ENCODE data around the gene FBXO46. TPM values are rescaled to one million over a fixed set of nuclear protein-coding genes. Genes with fewer than 3 reads are reported as not detected.
"Not testable (repeated sequence)": the region's sequence is repeated elsewhere in the genome, so short reads cannot be mapped to it uniquely, and the experiment has no call there.

The FBXO46 gene
- polyA plus RNA-seq, 5 donors = 10.2 to 22.1 (median 17.6) TPM

DNA sequence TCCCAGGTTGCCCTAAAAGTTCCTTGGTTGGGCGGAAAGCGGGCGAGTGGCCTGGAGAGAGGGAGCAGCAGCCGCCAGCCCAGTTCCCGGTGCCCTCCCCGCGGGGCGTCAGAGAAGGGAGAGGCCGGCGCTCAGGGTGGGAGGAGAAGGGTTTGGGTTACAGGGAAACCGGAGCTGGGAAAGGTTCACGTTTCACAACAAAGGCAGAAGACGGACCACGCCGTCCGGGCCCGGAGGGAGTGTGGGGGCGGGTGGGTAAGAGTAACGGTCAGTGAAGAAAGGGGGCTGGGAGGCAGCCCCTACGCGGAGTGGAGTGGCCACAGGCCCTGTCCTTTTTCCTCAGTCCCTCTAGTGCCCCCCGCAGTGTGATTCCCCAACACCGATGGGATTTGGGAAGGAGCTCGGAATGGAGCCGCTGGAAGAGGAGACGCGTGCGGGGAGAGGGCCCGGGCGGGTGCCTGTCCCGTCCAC lies 36.7 kb upstream of the FBXO46 start:
- DNase-seq = peak; percentile 82 to 85

DNA sequence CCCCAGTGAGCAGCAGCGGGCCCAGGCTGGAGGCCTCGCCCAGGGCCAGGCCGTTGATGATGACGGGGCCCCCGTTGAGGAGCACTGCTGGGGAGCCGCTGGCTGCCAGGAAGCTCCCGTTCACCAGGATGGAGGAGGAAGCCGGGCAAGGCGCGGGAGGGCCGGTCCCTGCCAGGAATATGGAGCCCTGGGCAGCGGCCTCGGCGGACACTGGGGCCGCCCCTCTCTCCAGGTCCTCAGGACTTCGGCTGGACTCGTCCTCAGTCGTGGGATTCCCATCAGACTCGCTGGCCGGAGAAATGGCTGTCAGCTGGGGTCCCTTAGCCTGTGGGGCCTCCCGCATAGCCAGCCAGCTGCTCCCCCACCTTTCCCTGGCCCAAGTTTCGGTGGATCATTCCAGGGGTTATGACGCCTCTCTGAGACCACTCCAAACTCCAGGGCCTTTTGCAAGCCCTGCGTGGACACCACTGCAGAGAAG lies 36.2 kb upstream of the FBXO46 start:
- peak in 1 of 2 donors; percentile 69 for DNase-seq

DNA sequence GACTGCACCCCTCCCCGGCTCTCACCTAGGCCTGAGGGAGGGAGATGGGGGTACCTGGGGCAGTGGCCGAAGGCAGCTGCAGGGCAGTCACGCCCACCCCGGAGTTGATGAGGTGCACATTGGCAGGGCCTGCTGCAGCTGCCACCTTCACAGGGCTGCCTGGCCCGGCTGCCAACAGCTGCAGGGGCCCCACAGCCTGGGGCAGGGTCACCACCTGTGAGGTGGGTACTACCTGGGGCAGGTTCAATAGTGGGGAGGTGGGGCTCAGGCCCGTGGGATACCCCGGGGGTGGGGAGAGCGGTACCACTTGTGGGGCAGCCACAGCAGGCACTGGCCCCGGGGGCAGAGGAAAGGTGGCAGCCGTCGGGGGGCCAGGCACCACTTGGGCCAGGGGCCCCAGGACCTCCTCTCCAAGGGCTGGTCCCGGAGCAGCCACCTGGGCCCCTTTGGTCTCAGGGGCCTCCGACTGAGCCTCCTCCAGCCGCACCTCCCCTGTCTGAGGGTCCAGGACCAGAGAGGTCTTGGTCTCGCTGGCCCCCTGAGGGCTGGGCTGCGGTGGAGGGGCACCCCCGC lies 35.7 kb upstream of the FBXO46 start:
- DNase-seq = no peak

DNA sequence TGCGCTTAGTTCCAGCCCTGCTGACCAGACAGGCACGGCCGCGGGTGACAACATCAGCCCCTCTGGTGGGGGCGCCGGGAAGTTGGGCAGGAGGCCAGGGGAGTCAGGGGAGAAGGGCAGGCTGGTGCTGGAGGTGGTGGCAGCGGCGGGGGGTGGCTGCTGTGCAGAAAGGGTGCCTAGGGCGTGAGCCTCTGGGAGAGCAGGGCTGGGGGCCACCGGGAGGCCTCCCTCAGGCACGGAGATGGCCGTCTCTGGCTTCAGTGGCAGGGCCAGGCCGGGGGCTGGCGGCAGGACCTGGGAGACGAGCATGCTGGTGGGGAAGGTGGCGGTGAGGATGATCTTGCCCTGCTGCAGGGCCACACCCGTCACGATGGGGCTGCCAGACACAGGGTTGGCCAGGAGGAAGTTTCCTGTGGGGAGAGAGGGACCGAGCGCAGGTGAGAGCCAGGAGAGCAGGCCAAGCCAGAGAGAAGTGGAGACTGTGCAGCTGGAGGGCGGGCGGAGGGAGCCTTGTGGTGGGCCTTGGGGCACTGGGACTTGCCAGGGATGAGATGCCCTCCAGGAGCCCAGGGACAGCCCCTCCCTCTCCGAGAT lies 35.1 kb upstream of the FBXO46 start:
- DNase-seq = no peak

DNA sequence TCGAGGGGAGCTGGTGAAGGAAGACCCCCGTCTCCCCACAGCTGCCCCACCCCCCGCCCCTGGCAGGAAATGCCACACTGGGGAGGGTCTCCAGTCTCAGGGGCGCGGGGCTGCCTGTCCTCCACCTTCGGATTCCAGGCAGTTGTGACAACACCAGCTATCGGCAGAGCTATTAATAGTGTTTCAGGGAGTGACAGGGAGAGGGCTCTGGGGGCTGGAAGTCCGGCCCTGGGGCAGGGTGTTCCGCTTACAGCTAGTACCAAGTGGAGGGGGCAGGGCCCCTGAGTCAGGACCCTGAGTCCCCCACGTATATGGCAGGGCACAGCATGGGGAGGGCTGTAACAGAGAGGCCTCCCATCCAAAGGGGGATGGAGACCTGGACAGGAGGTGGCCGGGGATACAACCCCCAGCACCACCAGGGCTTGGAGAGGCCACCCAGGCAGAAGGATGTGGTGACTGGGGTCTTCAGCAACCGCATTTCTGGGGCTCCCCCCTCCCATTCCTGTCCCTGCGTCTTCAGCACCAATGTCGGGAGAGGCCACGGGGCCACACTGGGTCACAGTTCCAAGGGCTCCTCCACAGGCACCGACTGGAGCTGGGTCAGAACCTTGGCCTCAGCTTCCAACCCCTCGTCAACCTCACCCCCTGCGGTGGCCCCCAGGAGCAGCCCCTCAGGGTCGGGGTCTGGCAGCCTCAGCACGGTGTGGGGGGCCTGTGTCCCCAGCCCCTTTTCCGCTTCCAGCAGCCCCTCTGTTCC lies 34.4 kb upstream of the FBXO46 start:
- no peak for DNase-seq

DNA sequence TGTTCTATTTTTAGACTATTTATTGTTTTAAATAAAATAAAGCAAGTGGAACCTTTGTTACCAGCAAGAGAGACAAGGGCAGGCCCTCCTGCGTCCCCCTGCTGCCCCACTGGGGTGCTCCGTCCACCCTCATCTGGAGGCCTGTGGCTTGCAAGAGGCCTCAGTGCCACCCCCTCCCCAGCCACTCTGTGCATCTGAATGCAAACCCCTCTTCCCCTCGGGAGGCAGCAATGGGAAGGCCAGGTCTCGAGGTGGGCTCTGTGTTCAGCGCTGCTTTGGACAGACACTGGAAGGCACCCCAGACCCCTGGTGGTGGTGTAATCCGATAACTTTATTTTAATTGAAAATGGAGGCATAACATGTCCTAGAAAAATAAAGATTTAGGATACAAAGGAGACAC lies 33.8 kb upstream of the FBXO46 start:
- DNase-seq = no peak

DNA sequence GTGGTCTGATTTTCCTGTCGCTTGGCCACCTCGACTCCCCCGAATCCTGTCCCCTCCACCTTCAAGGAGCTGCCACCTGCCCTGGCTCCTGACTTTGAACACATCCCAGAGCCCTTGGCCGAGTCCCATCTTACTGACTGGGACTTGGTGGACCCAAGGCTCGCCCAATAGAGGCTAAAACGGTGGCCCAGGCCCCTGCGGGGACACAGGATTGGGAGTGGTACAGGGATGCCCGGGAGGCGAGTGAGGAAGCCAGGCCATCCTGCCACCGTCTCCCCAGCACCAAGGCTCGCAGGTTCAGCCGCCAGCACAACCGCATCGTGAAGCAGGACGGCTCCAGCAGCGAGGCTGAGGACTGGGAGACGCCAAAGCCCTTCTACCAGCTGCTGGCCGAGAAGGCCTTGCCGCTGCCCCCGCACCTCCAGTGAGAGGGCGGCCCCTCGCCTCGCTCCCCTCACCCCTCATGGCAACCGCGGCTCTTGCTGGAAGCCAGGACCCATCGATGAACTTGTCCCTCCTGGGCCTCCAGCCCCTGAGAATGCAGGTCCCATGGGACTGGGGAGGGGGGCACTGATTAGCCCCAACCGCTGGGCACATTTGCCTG lies 33.1 kb upstream of the FBXO46 start:
- no peak for DNase-seq

DNA sequence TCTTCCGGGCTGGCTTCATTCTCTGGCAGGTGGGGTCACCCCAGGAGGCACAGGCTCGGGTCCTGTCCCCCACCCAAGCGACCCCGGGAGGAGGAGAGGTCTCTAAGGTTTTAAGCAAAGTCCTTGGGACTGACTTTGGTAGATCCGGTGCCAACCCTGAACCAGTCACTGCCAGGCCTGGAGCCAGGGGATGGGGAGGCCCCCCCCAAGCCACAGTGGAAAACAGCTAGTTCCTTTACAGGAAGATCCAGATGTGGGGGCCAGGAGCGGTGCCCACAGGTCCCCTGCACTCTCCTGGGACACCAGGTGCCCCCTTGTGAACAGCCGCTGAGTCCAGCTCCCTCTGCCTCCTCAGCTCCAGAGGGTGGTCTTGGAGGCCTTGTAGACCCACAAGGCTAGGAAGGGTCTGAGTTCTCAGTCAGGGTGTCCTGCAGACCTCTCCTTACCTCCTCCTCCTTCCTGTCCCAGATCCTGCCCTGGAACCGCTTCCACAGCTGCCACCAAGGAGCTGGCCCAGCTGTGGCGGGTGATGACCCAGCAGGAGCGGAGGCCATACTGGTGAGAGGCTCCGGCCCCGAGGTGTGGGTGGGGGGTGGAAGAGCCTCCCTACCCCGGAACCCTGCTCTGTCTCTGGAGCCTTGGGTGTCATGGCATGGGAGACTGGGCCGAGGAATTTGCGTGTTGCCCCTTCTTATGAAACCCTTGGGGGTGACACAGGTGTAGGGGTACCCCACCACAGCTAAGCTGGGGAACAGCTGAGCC lies 32.4 kb upstream of the FBXO46 start:
- DNase-seq = no peak

DNA sequence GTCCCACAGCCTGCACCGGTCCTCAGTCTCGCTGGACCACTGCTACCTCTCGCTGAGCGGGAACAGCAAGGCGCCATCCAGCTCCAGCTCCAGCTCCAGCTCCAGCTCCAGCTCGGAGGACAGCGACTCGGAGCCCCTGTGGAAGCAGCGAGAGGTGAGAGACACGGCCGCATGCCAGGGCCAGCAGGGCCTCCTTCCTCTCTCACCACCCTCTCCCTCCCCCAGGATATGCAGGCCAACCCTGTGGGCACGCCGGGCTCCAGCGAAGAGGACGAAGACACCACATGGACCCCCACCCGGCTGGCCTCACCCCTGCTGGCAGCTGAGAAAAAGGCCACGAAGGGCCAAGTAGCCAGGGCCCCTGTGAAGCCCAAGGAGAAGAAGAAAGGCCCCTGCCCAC lies 31.0 kb upstream of the FBXO46 start:
- DNase-seq = no peak

DNA sequence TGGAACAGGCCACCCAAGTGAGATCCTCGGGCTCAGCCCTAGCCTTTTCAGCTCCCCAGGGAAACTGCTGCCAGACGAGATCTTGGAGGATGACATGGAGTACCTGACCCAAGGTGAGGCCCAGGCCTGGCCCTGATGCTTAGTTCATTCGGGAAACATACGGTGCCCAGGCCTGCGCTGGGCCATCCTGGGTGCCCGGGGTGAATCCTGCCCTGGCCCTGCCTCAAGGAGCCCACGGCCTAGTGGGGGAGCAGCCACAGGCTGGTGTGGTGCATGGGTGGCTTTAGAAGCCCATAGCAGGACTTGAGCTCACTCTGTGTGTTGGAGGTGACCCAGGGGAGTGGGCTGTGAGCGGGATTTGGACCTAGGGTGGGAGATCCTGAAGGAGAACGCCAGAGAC lies 28.2 kb upstream of the FBXO46 start:
- no peak for DNase-seq

DNA sequence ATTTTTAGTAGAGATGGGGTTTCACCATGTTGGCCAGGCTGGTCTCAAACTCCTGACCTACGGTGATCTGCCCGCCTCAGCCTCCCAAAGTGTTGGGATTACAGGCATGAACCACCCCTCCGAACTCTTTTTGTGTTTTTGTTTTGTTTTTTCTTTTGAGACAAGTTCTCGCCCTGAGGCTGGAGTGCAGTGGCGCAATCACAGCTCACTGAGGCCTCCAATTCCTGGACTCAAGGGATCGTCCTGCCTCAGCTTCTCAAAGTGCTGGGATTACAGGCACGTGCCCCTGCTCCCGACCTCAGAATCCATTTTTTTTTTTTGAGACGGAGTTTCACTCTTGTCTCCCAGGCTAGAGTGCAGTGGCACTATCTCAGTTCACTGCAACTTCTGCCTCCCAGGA lies 27.0 kb upstream of the FBXO46 start:
- DNase-seq = no peak

DNA sequence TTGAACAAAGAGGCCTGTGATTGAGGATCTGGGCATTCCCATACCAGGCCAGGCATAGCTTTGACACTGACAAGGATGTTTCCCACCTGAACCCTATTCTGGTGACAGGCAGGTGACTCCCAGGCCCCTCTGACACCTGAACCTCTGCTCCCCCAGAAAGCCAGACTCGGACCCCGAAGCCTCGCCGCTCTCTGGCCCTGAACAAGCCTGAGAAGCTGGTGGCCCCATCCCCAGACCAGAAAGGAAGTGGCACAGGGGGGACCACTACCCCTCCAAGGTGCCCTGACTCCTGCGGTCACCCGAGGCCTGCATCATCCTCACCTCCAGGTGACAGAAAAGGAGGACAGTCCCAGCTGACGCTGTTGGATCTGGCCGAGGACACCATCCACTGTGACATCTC lies 23.6 kb upstream of the FBXO46 start:
- DNase-seq = no peak

DNA sequence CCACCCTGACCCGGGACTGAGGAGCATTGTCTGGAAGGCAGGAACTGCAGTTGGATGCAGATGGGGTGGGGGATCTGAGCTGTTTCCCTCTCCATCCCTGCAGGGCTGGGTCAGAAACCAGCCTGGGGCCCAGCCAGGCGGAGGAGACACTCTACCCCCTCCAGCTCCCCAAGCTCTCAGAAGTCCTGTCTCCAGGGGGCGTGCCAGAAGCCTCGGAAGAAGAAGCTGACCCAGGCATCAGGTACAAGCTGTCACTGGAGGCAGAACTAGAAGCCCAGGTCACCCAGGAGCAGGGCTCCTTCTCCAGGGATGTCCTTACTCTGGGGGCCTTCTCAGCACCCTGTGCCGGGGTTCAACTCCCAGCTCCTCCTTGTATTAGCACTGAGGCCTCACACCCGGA lies 22.9 kb upstream of the FBXO46 start:
- DNase-seq = no peak

DNA sequence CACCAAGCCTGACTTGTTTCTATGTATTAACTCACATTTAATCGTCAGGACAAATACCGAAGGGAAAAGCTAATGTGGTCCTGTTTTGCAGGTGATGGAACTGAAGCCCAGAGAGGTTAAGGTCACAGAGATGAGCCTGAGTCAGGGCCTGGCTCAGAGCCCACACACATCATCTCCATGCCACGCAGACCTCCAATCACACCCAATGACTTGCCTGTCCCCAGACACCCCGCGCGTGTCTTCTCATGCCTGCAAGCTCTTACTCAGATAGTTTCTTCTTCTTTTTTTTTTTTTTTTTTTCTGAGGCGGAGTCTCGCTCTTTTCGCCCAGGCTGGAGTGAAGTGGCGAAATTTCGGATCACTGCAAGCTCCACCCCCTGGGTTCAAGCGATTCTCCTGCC lies 21.9 kb upstream of the FBXO46 start:
- DNase-seq = no peak

DNA sequence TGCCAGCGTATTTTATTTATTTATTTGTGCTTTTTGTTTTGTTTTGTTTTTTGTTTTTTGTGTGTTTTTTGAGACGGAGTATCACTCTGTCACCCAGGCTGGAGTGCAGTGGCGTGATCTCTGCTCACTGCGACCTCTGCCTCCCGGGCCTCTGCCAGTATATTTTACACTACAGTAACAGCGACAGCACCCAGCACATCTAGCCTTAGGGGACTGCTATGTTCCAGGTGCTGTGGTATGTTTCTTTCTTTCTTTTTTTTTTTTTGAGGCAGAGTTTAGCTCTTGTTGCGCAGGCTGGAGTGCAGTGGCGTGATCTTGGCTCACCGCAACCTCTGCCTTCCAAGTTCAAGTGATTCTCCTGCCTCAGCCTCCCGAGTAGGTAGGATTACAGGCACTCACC lies 20.8 kb upstream of the FBXO46 start:
- not testable (repeated sequence) for DNase-seq

DNA sequence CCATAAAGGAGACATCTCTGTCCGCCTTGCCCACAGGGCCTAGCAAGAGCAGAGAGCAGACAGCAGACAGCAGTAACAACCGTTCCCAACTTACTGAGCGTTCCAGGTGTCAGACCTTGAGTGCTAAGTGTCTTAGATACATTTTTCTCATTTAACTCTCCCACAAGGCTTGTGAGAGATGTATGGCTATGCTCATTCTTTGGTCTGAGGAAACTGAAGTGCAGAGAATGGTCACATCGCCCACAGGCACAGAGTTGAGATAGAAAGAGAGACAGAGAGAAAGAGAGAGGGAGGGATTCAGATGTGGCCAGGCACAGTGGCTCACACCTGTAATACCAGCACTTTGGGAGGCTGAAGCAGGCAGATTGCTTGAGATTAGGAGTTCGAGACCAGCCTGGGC lies 16.8 kb upstream of the FBXO46 start:
- DNase-seq = no peak

DNA sequence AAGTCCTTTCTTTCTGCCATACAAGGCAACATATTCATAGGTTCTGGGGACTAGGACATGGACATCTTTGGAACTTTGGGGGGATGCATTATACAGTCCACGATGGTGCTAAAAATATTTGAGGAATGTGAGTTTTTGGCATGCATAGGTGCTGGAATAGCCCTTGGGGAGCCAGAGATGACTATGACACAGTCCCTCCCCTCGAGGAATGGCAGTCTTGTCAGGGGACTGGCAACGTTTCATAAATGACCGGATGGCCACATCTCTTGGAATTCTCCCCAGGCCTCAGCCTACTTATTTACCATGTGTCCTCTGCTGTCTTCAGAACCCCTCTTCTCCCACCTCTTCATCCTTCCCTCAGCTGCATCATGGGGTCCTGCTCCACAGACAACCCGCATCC lies 16.2 kb upstream of the FBXO46 start:
- no peak for DNase-seq

DNA sequence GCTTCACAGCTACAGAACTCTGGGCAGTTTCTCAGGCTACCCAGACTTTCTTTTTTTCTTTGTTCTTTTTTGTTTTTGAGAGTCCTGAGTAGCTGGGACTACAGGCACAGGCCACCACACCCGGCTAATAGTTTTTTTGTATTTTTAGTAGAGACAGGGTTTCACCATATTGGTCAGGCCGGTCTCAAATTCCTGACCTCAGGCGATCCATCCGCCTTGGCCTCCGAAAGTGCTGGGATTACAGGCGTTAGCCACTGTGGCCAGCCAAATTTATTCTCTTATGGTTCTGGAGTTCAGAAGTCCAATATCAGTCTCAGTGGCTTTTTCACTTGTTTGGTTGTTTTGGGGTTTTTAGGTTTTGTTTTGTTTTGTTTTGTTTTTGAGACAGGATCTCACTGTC lies 14.9 kb upstream of the FBXO46 start:
- no peak for DNase-seq

DNA sequence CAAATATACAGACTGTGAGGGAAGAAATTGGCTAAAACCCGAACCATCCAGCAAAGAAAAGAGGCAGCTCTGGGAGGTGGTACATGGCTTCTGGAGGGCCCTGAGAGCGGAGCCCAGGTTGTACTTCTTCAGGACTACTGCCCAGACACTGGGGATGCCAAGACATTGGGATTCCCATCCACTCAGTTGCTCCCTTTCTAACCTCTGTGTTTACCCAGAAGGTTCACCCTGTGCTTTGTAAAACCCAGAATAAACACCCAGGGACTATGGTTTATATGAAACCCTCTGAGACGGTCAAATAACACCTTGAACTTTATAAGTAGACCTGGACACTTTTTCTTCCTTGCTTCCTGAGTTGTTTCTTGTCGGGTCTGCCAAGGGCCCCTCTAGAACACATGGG lies 12.3 kb upstream of the FBXO46 start:
- no peak for DNase-seq

DNA sequence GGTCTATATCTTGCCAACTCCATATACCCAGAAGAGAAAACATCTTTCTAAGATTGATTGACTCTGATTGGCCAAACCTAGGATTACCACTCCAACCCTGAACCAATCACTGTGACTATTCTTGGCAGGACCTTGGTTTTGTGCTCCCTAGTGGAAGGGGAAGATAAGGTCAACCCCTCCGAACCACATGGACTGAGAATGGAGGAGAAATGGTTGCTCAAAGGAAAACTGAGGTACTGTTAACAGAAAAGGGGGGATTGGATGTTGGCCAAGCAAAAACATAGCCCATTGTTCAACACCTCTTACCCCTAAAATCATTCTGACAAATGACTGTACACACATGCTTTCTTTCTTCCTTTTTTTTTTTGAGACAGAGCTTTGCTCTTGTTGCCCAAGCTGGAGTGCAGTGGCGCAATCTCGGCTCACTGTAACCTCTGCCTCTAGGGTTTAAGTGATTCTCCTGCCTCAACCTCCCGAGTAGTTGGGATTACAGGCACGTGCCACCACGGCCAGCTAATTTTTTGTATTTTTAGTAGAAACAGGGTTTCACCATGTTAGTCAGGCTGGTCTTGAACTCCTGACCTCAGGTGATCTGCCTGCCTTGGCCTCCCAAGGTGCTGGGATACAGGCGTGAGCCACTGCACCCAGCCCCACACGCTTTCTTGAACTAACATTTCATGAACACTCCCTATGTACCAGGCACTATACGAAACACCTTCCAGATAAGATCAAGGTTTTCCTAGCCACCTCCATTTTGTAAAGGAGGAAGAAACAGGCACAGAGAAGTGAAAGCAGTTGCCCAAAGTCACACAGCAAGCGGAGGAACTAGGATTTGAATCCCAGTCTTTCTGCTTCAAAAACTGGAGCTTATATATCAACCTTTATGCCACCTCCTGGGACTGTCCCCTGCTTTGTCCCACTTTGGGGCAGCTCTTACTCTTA lies 9.1 kb upstream of the FBXO46 start:
- DNase-seq = no peak

Measured in right lung (tissue), 5 donors.